PC-3 (cell line): ENCODE results near the gene HENMT1.
"Not testable (repeated sequence)": the region's sequence is repeated elsewhere in the genome, so short reads cannot be mapped to it uniquely, and the experiment has no call there.

Experiments
- EZH2 ChIP-seq: fragments of 300-600 bp; sonication (generic); IDR thresholded peaks from one replicate; pipeline ENCODE4 v1.6.1; 2017; ENCODE audit warnings: antibody characterized with exemption, mild to moderate bottlenecking, low read length; ENCODE audit not compliant: unreplicated experiment
- TF ChIP-seq, protein P1 (sequence below): fragments of 300-600 bp; sonication (generic); conservative IDR thresholded peaks from 2 replicates; pipeline ENCODE4 v1.5.1; 2017; ENCODE audit warnings: antibody characterized with exemption, low read depth, mild to moderate bottlenecking, low read length

DNA sequence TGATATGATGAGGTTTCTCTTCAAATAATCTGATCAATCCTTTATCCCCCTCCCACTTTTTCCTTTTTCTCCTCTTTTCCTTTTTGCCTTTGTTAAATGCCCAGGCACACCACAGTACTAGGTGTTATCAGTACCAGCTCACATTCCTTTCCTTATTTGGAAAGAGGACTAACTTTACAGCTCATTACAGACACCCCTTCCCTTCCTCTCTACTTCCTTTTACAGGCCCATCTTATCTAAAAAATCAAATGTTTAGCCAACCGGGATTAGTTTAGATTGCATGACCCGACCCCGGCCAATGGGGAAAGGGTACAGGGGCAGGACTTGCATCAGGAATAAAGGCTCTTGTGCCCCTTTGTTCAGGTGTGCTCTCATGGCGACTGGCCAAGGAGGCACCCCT lies 20.8 kb upstream of the HENMT1 start:
- not testable (repeated sequence) for TF ChIP-seq EZH2
- TF ChIP-seq, protein P1, sequence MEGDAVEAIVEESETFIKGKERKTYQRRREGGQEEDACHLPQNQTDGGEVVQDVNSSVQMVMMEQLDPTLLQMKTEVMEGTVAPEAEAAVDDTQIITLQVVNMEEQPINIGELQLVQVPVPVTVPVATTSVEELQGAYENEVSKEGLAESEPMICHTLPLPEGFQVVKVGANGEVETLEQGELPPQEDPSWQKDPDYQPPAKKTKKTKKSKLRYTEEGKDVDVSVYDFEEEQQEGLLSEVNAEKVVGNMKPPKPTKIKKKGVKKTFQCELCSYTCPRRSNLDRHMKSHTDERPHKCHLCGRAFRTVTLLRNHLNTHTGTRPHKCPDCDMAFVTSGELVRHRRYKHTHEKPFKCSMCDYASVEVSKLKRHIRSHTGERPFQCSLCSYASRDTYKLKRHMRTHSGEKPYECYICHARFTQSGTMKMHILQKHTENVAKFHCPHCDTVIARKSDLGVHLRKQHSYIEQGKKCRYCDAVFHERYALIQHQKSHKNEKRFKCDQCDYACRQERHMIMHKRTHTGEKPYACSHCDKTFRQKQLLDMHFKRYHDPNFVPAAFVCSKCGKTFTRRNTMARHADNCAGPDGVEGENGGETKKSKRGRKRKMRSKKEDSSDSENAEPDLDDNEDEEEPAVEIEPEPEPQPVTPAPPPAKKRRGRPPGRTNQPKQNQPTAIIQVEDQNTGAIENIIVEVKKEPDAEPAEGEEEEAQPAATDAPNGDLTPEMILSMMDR, result not testable (repeated sequence)
